NCI-H146 treated with DMSO at 0.1 percent for 48 hours (cell line): ENCODE measurements around the gene BCL7C.

Source experiments
- DNase-seq: peaks from one replicate; lab custom pipeline; 2025; ENCODE audit not compliant: unreplicated experiment; lab: John Stamatoyannopoulos, UW

Gene BCL7C

GRCh38 chr16:30922960-30923535, 29.2 kb upstream of the BCL7C start:
- peak; percentile 100 for DNase-seq

GRCh38 chr16:30922420-30922959, 28.6 kb upstream of the BCL7C start:
- DNase-seq: peak; percentile 100

GRCh38 chr16:30921748-30922419, 28.0 kb upstream of the BCL7C start:
- peak; percentile 89 for DNase-seq

- DNase-seq: no peak
Measured at GRCh38 chr16:30921459-30921747, 27.5 kb upstream of the BCL7C start.

GRCh38 chr16:30920891-30921290, 27.0 kb upstream of the BCL7C start:
- DNase-seq: no peak

GRCh38 chr16:30918614-30919013, 24.7 kb upstream of the BCL7C start:
- DNase-seq: no peak

- DNase-seq: no peak
Measured at GRCh38 chr16:30914830-30915229, 21.0 kb upstream of the BCL7C start.

GRCh38 chr16:30912794-30913412, 19.0 kb upstream of the BCL7C start:
- DNase-seq: no peak

- no peak for DNase-seq
Measured at GRCh38 chr16:30910427-30911029, 16.7 kb upstream of the BCL7C start.

GRCh38 chr16:30907064-30907463, 13.2 kb upstream of the BCL7C start:
- DNase-seq: no peak

- no peak for DNase-seq
Measured at GRCh38 chr16:30904114-30904780, 10.4 kb upstream of the BCL7C start.

- no peak for DNase-seq
Measured at GRCh38 chr16:30903596-30903995, 9.7 kb upstream of the BCL7C start.

GRCh38 chr16:30903002-30903401, 9.1 kb upstream of the BCL7C start:
- no peak for DNase-seq

GRCh38 chr16:30902029-30902972, 8.4 kb upstream of the BCL7C start:
- peak; percentile 71 for DNase-seq

- DNase-seq: no peak
Measured at GRCh38 chr16:30901201-30902028, 7.5 kb upstream of the BCL7C start.

GRCh38 chr16:30900588-30900987, 6.7 kb upstream of the BCL7C start:
- DNase-seq: no peak

- no peak for DNase-seq
Measured at GRCh38 chr16:30899794-30900193, 5.9 kb upstream of the BCL7C start.

- peak; percentile 67 for DNase-seq
Measured at GRCh38 chr16:30896889-30897733, 3.2 kb upstream of the BCL7C start.
